COR-L47 (cell line): ENCODE results near the gene ACTR8.
"Not testable (repeated sequence)": the region's sequence is repeated elsewhere in the genome, so short reads cannot be mapped to it uniquely, and the experiment has no call there.

ENCODE experiments used
- DNase-seq: peaks from one replicate; lab custom pipeline; 2025; lab: John Stamatoyannopoulos, UW

The ACTR8 gene, protein sequence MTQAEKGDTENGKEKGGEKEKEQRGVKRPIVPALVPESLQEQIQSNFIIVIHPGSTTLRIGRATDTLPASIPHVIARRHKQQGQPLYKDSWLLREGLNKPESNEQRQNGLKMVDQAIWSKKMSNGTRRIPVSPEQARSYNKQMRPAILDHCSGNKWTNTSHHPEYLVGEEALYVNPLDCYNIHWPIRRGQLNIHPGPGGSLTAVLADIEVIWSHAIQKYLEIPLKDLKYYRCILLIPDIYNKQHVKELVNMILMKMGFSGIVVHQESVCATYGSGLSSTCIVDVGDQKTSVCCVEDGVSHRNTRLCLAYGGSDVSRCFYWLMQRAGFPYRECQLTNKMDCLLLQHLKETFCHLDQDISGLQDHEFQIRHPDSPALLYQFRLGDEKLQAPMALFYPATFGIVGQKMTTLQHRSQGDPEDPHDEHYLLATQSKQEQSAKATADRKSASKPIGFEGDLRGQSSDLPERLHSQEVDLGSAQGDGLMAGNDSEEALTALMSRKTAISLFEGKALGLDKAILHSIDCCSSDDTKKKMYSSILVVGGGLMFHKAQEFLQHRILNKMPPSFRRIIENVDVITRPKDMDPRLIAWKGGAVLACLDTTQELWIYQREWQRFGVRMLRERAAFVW

DNA sequence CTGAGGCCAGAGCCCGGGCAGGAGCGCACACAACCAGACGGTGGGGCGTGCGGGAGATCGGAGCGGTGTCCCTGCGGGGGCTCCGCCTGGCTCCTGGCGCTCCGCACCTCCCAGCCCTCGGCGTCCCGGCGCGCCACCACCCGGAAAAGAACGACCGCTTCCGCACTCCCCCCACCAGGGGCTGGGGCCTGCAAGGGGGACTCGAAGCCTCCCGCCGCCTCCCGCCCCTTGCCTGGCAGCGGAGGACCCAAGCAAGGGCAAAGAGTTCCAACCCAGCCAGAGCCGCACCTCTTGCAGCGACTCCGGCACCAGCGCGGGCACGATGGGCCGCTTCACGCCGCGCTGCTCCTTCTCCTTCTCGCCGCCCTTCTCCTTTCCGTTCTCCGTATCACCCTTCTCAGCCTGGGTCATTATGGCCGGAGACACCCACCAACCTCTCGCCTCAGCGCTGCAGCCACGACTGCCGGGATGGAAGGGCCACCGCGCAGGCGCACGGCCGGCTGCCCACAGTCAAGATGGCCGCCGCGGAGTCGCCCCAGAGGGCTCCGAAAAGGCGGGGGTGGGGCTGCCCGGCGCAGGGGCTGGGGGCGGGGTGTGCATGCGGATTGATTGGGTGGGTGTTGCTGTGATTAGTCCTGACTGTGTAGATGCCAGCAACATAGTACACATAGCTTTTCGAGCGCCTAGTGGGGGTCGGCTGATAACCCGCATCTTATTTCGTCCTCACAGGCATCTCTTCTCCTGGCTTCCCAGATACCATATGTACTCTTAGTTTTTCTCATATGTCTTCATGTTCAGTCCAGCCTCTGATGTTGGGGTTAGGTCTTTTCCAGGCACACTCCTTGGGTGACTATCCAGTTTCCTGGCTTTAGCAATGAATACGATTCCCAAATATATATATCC lies at the start of gene ACTR8:
Gene ACTR8 (minus strand): TSS at position 462 of the 903 bp plus-strand sequence. CDS start 51 bp downstream, at position 411.
- DNase-seq, result peak; percentile 55

DNA sequence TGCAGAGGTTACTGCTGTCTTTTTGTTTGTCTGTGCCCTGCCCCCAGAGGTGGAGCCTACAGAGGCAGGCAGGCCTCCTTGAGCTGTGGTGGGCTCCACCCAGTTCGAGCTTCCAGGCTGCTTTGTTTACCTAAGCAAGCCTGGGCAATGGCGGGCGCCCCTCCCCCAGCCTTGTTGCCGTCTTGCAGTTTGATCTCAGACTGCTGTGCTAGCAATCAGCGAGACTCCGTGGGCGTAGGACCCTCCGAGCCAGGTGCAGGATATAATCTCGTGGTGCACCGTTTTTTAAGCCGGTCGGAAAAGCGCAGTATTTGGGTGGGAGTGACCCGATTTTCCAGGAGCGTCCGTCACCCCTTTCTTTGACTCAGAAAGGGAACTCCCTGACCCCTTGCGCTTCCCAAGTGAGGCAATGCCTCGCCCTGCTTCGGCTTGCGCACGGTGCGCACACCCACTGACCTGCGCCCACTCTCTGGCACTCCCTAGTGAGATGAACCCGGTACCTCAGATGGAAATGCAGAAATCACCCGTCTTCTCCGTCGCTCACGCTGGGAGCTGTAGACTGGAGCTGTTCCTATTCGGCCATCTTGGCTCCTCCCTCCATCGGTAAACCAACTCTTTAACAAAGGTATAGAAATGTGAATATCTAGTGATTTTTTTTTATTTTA lies 45.4 kb upstream of the ACTR8 start:
- not testable (repeated sequence) for DNase-seq

DNA sequence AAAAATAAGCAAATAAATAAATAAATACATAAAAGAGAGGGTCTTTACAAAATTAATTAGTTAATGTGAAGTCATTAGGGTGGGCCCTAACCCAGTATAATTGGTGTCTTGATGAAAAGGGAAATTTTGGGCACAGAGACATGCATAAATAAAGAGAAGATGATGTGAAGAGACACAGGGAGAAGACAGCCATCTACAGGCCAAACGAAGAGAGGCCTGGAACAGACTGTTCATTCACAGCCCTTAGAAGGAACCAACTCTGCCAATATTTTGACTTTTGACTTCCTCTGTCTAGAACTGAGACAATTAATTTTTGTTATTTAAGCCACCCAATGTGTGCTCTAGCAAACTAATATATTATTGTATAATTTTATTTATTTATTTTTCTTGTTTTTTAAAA lies 39.3 kb upstream of the ACTR8 start:
- DNase-seq, result no peak

DNA sequence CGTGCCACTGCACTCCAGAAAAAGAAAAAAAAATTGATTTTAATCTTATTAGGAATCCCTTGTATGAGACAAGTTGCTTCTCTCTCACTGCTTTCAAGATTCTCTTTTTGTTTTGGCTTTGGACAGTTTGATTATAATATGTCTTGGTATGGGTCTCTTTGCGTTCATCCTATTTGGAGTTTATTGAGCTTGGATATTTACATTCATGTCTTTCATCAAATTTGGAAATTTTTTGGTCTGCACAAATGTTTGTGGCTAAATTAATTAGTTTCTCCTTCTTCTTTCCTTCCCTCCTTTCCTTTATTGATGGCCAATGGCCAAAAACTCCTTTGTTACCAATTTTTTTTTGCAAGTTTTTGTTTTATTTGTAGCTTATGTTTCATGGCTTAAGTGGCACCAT lies 37.8 kb upstream of the ACTR8 start:
- no peak for DNase-seq

DNA sequence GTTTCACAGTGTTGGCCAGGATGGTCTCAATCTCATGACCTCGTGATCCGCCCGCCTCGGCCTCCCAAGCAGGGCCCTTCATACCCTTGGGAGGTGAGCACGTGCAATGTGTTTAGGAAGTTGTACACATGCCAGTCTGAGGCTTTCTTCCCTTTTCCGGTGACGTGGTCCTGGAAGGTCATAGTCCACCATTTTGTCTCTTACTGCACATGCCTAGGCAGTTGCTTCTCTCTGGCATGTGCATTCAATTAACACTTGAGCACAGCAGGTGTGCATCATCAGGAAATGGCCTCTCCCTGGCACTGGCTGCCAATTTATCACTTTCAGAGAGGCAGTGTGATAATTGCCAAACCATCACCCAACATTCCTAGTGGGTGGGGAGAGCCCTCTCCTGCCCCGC lies 31.4 kb upstream of the ACTR8 start:
- DNase-seq, result no peak

DNA sequence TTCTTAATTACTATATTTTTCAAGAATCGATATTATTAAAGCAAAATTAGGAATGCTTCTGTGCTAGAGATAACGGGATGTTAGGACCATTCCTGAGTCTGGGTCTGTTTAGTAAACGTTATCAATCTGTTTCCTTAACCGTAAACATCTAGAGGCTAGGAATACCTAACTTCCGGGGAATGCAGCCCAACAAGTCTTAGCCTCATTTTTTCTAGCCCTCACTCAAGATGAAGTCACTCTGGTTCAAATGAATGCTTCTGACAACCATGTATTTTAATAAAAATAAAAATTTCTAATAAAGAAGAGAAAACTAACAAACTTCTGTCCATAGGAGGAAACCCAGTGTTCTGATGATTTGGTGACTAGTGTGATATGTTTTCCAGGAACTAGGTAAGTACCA lies 20.8 kb upstream of the ACTR8 start:
- no peak for DNase-seq

DNA sequence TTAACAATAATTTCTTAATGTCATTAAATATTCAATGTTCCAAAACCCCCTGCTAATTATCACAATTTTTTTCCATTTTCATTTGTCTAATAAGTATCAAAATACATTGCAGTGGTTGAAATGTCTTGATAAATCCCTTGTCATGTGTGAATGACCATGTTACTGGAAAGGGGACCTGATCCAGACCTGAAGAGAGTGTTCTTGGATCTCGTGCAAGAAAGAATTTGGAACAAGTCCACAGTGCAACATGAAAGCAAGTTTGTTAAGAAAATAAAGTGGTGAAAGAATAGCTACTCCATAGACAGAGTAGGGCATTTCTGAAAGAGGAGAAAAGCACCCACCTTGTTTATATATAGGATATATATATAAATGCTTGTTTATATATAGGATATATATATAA lies 20.1 kb upstream of the ACTR8 start:
- DNase-seq, result no peak

DNA sequence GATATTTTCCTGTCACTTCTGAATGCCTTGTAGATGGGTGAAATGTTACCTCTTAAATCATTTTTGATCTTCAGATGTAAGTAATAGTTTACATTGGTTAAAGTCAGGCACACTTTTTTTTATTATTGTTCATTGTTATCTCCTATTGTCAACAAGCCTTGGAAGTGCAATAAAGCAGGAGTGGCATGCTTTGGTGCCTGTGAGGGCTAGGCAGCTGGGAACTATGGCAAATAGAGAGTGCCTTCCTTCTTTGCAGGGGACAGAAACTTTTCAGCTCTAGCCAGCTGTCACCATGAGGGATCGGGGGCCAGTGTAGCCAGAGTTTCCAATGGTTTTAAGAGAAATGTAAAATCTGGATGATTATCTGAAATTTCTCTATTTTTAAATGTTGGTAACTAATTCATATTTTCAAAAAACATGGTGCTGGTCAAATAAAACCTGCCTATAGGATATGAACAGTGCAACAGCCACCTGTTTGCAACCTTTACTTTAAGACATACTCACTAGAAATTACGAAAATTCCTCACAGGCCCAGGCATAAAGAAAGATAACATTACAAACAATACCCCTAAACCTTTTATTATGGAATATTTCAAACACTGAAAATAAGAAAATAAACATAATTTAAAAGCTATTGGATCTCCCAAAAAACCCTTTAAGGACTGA lies 18.8 kb upstream of the ACTR8 start:
- no peak for DNase-seq

DNA sequence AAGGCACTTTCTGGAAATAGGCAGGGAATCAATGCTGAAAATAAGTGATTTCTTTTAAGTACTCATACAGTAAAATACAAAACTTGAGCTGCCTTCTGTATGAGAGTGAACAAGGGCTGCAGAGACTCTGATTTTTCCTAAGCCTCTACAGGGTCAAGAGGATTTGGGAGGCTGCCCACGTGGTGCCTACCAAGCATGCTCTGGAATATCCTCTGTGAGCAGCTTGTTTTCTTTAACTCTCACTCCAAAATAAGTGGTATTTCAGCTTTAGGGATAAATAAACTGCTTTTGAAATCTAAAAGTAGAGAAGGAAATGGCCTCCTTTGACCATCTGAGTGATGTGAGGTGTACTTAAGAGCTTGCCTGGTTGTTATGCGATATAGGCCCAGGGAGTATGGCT lies 17.8 kb upstream of the ACTR8 start:
- DNase-seq, result no peak

DNA sequence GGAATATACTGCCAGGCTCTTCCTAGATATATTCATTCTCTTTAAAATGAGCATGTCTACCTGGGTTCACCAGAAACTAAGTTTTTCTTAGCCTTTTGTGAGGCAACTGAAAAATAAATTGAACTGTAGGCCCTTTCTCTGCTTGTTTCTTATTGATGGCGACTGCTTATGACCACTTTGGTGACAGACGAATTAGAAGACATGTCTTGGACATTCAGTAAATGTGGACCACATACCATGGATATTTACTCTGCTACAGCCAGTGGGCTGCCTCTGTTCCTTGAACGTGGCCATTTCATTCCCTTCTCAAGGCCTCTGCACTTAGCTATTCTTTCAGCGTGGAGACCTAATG lies 10.3 kb upstream of the ACTR8 start:
- DNase-seq, result no peak

DNA sequence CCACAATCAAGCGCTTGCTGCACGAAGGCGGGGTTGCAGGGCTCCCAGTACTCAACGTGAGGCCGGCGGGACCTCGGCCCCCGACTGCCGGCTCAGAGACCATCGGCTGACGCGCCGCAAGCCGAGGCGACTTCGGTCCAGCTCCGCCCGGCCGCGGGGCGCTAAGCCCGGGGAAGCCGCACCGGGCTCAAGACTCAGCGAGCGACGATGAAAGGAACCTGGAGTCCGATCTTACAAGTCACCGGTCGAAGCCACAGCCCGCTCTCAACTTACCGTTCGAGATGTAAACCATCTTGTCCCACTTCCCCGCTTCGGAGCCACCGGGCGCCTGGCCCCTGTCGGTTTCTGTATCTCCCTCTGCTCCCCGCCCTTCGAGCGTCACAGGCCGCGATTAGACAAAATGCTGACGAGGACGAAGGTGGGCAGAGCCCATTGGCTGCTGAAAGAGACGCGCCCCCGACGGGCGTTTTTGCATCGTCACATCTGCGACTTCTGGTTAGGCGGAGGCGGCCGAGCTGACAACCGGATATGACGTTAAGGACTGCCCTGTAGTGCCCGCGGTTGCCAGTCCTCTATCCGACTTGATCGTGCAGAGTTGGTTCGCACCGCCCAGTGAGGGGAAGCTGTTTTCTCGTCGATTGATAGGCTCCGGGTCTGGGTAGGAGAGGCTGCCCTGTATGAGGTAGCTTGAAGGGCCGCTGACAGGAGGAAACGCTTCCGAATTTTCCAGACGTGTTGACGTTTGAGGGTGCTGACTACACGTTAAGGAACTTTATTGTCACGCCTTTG lies 9.7 kb upstream of the ACTR8 start, which contains the start of gene SELENOK:
Gene SELENOK (minus strand): TSS at position 363 of the 789 bp plus-strand sequence.
- DNase-seq, result peak; percentile 93

DNA sequence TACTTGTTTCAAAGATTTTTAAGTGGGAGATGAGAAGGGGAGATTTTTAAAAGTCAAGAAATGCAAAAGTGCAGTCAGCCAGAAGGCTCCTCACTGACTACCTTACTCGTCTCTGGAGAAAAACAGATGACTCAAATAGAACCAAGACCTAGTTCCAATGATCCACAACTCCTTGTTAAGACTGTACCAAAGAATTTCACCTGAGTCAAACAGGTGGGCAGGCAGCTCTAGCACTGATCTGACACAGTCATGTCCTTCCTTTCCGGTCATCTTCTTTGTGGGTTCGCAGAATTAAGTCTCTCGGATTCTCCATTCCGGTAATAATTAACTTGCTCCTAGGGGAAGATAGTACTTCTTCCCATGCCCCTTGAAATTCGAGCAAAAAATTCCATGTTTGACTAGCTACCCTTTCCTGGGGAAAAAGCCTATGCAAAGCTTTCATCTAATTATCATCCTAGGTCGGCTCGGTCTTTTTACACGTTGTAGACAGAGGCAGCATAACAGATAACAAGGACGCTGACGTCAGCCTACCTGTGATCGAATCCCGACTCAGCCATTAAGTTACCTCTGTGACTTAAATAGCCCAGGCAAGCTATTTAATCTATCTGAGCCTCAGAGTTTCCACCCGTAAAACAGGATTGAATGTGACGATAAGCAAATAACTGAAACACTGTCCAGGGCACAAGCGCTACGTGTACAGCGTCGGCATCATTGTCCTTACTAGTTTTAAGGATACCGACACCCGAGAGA lies 8.9 kb upstream of the ACTR8 start:
- DNase-seq, result peak; percentile 13

DNA sequence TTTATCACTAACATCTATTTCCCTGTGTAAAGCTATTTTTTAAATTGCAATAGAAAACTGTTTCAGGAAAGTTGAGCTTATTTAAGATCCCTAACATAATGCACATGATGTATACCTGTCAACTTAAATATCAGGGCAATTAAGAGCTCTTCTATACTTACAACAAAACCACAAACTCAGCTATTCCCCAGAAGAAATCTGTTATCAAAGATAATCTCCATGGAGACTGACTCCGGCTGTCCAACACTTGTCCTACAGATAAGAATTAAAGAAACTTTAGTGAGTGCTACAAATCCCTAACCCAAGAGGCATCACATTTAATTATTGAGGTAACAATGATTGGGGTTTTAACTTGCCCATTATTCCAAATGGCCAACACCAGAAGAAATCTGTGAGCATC lies 6.3 kb upstream of the ACTR8 start:
- no peak for DNase-seq

DNA sequence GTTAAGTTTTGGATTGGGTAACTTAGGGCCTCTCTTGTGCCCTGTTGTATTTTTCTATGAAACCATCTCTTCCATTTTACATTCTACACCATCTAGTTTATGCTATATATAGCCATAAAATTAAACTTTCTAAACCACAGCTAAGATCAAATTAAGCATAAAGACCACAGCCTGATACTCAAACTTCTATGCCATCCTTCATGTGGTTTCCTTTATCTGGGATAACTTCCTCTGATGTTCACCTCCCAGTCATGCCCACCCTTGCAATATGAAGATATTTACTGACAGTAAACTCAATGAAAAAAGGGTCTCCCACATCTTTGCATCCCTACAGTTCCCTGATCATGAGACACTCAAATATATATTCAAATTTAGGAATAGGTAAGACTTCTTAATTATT lies 5.5 kb upstream of the ACTR8 start:
- DNase-seq, result no peak

DNA sequence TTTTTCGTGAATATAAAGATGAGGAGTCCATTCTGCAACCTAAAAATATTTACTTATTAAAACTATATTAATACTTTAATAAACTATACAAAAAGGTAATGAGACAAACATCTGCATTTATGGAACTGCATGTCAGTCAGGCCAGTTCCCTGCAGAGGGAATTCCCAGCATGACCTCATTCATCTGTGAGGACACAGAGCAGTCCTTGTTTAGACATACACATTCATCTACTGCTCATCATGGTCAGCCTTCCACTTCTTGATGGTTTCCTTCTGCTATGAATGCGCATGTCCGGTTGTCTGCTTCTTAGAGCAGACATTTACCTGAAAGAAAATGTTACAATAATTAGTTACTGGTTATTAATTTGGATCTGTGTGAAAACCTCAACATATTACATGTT lies 3.3 kb upstream of the ACTR8 start:
- no peak for DNase-seq

DNA sequence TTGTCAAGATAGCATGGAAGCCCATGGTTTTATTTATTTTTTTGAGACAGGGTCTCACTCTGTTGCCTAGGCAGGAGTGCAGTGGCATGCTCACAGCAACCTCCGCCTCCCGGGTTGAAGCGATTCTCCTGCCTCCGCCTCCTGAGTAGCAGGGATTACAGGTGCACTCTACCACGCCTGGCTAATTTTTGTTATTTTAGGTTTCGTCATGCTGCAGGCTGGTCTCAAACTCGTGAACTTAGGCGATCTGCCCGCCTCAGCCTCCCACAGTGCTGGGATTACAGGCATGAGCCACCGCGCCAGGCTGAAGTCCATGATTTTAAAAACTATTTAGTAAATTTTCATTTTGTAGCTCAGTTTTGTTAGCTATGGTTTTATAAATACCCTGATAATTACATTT lies 2.7 kb upstream of the ACTR8 start:
- DNase-seq, result no peak

DNA sequence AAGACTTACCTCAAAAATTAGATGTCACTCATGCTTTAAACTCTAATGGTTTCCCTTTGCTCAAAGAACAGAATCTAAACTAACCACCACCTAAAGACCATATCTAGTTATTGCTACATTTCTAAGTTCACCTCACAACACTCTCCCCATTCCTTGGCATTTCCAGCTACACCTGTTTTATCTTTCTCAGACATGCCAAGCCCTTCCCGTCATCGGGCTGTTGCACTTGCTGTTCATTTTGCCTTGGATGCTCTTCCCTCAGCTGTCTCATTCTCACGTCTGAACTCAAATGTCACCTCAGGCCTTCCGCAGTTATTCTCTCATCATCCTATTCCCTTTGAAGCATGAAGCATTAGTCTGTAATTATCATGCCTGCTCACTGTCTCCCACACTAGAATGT lies 1.1 kb upstream of the ACTR8 start:
- DNase-seq, result no peak

DNA sequence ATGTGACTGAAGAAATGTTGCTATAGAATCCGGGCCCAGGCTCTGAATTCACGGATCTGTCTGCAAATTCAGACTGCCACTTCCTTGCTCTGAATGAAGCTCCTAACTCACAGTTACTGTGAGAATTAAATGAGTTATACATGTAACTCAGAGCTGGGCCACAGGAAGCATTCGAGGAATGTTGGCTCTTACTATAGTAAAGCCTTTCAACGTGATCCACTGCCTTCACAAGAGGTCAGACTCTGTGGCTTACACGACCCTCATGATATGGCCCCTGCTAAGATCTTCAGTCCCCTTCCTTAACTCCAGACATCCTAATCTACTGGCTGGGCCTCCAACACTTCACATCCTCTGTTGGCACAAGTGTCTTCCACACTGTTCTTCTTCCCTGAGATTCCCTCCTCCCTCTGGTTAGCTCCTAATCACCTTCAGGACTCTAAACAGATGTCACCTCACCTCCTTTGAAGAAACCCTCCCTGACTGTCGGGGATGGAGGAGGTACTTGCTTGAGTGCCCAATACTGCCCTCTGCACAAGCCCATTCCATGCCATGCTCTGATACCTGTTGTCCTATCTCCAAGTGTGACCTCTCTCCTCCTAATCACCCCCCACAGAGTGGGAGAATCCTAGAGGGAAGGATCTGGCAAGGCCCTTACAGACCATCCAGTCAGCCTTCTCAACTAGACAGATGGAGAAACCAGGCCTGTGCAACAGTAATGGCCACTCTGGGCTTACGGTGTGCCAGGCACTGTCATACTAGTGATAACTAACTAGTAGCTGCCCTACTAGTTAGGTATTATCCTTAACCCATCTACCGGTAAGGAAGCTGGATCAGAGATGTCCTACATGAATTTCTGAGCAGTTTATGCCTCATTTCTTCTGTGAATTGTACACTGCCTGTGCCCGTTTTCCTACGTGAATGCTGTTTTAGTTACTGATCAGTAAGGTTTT lies 1.3 kb downstream of the ACTR8 start:
- no peak for DNase-seq
